HCT116 (cell line): ENCODE results near the gene ALMS1.

Experiments used
- CBX3 ChIP-seq: IDR thresholded peaks from 2 replicates; pipeline ENCODE4 v1.6.1; 2012; ENCODE audit warnings: low read depth
- CTCF ChIP-seq, 3 experiments: fragments of 200-600 bp in 1 of 3; sonication (generic) in 1 of 3; IDR thresholded peaks in 2 of 3; conservative IDR thresholded peaks in 1 of 3; 2 replicates each; pipeline ENCODE4 v1.5.1; 2012 to 2017; ENCODE audit warnings: low read depth in 2 of 3, low read length in 2 of 3, antibody characterized with exemption in 1 of 3, borderline replicate concordance in 1 of 3, control low read depth in 1 of 3, mild to moderate bottlenecking in 1 of 3, mixed read lengths in 1 of 3, mixed run types in 1 of 3, moderate library complexity in 1 of 3; ENCODE audit not compliant: insufficient read depth in 1 of 3
- ELF1 ChIP-seq: IDR thresholded peaks from 2 replicates; pipeline ENCODE4 v1.6.1; 2012; ENCODE audit warnings: low read depth, borderline replicate concordance
- EZH2 ChIP-seq: fragments of 200-600 bp; sonication (generic); IDR thresholded peaks from 2 replicates; pipeline ENCODE4 v1.6.1; 2017; ENCODE audit warnings: antibody characterized with exemption, mixed run types
- EZH2phosphoT487 ChIP-seq: fragments of 200-600 bp; IDR thresholded peaks from 2 replicates; pipeline ENCODE4 v1.6.1; 2018; ENCODE audit warnings: antibody characterized with exemption, borderline replicate concordance
- MAX ChIP-seq: IDR thresholded peaks from 2 replicates; pipeline ENCODE4 v1.6.1; 2012
- POLR2A ChIP-seq: IDR thresholded peaks from 2 replicates; pipeline ENCODE4 v1.7.0; 2011; ENCODE audit warnings: borderline replicate concordance; ENCODE audit not compliant: insufficient read depth, insufficient read length; ENCODE audit errors: extremely low read depth
- POLR2AphosphoS5 ChIP-seq: IDR thresholded peaks from 2 replicates; pipeline ENCODE4 v1.6.1; 2011; ENCODE audit warnings: mild to moderate bottlenecking, low read depth, low read length, moderate library complexity
- RAD21 ChIP-seq: IDR thresholded peaks from 2 replicates; pipeline ENCODE4 v1.6.1; 2012; ENCODE audit warnings: low read depth, mild to moderate bottlenecking
- REST ChIP-seq: IDR thresholded peaks from 2 replicates; pipeline ENCODE4 v1.6.1; 2012; ENCODE audit warnings: low read depth
- SP1 ChIP-seq: IDR thresholded peaks from 2 replicates; pipeline ENCODE4 v1.6.1; 2012; ENCODE audit warnings: low read depth
- YY1 ChIP-seq: IDR thresholded peaks from 2 replicates; pipeline ENCODE4 v1.6.1; 2011; ENCODE audit warnings: low read length, low read depth, moderate library complexity, mild to moderate bottlenecking; ENCODE audit not compliant: insufficient replicate concordance; ENCODE audit errors: extremely low read depth
- ZBTB33 ChIP-seq: IDR thresholded peaks from 2 replicates; pipeline ENCODE4 v1.6.1; 2011; ENCODE audit warnings: mild to moderate bottlenecking, low read length, moderate library complexity; ENCODE audit not compliant: insufficient replicate concordance; ENCODE audit errors: extremely low read depth
- ZNF274 ChIP-seq: fragments of 200-500 bp; sonication (Bioruptor generic); IDR thresholded peaks from 2 replicates; pipeline ENCODE4 v1.6.1; 2014; ENCODE audit warnings: mild to moderate bottlenecking, low read depth, low read length, inconsistent platforms

- TF ChIP-seq CTCF (IDR thresholded peaks at IDR 0.05 in 2 of 3, conservative IDR thresholded peaks at IDR 0.05 in 1 of 3; ENCODE audit: borderline replicate concordance in 1 of 3, insufficient read depth in 1 of 3, low read depth in 2 of 3, low read length in 2 of 3) (no peak), POLR2AphosphoS5 (no peak), ZBTB33 (no peak), RAD21 (no peak), POLR2A (no peak), EZH2 (no peak), SP1 (no peak), ZNF274 (no peak), EZH2phosphoT487 (no peak), YY1 (no peak), REST (no peak), CBX3 (no peak), MAX (no peak), ELF1 (no peak)
Observed at GRCh38 chr2:73374269-73374668, 11.4 kb upstream of the ALMS1 start.
